AG04450 (cell line): Measurements from ENCODE around the gene FCRL4. TPM values are rescaled to one million over a fixed set of nuclear protein-coding genes. Genes with fewer than 3 reads are reported as not detected.
"Not testable (repeated sequence)": the region's sequence is repeated elsewhere in the genome, so short reads cannot be mapped to it uniquely, and the experiment has no call there.

Experiments used
- CTCF ChIA-PET: fragments of 300-600, 350-600 bp; formaldehyde crosslinking; extraction: SDS; loops from one replicate; lab custom pipeline; 2022; ENCODE audit warnings: antibody characterized with exemption, inconsistent platforms; lab: Charles Lee
- POLR2A ChIA-PET: fragments of 350-600 bp; formaldehyde crosslinking; extraction: SDS; loops from one replicate; lab custom pipeline; 2021; ENCODE audit warnings: antibody characterized with exemption, inconsistent platforms; lab: Yijun Ruan, JAX
- DNase-seq: peaks from one replicate; pipeline ENCODE4 v3.0.0-alpha.2; 2011; ENCODE audit warnings: low read depth, low spot score
- H3K27ac ChIP-seq: one replicate; pipeline ENCODE4 v1.5.1; 2012; ENCODE audit warnings: low read depth, low read length, control low read depth
- H3K27me3 ChIP-seq: one replicate; pipeline ENCODE4 v1.6.0; 2012; ENCODE audit warnings: low read length; ENCODE audit not compliant: control insufficient read depth, insufficient read depth
- H3K4me3 ChIP-seq: 2 replicates; pipeline ENCODE4 v1.5.1; 2011; ENCODE audit warnings: mild to moderate bottlenecking, low read depth, low read length, control low read depth
- H3K9me3 ChIP-seq: 2 replicates; pipeline ENCODE4 v1.5.1; 2012; ENCODE audit warnings: low read length; ENCODE audit not compliant: control insufficient read depth, insufficient read depth
- CTCF ChIP-seq: IDR thresholded peaks from 2 replicates; pipeline ENCODE4 v1.5.1; 2011; ENCODE audit warnings: low read depth, low read length, control low read depth, inconsistent platforms
- polyA plus RNA-seq: library from polyadenylated mRNA; depleted of rRNA; stranded (reverse); fragments of >200 nt; gene quantifications from 2 replicates; pipeline ENCODE4 v1.2.3, GENCODE V29; 2011

FCRL4 gene
- polyA plus RNA-seq, 1 experiment: not detected

GRCh38 chr1:157562515-157562914 lies 35.4 kb downstream of the FCRL4 start:
- POLR2A ChIA-PET: no interaction called here
- CTCF ChIA-PET: interaction anchor here (4.1 kb wide), 1 partner anchor 18 kb away, joined by 19 read pairs; no protein-coding TSS in a partner anchor
- no peak for DNase-seq
- no peaks in the 10 kb centered on the region for H3K27me3 ChIP-seq
- no peaks in the 10 kb centered on the region for H3K9me3 ChIP-seq
- TF ChIP-seq CTCF: no peak
- no peak overlapping the region for H3K4me3 ChIP-seq
- no peak overlapping the region for H3K27ac ChIP-seq

- Histone ChIP-seq H3K27ac (no peak overlapping the region), H3K9me3 (no peaks in the 10 kb centered on the region), H3K27me3 (no peaks in the 10 kb centered on the region), H3K4me3 (no peak overlapping the region)
- no peak for TF ChIP-seq CTCF
- POLR2A ChIA-PET: no interaction called here
- no peak for DNase-seq
- CTCF ChIA-PET: interaction anchor here (0.6 kb wide), 1 partner anchor 22 kb away, joined by 3 read pairs; no protein-coding TSS in a partner anchor
Measured at GRCh38 chr1:157558119-157558518, 39.8 kb downstream of the FCRL4 start.

GRCh38 chr1:157551694-157552693 lies 45.9 kb downstream of the FCRL4 start, which contains the start of gene FCRL5:
Gene FCRL5, minus strand, starts transcription at chr1:157552515. Its CDS starts 153 bp downstream, at chr1:157552362.
- ChIA-PET CTCF (no interaction called here), POLR2A (no interaction called here)
- Histone ChIP-seq H3K27me3 (no peaks in the 10 kb centered on the region), H3K9me3 (no peaks in the 10 kb centered on the region), H3K27ac (no peak within 1 kb of the TSS), H3K4me3 (no peak within 1 kb of the TSS)
- TF ChIP-seq CTCF: no peak
- no peak for DNase-seq

DNA sequence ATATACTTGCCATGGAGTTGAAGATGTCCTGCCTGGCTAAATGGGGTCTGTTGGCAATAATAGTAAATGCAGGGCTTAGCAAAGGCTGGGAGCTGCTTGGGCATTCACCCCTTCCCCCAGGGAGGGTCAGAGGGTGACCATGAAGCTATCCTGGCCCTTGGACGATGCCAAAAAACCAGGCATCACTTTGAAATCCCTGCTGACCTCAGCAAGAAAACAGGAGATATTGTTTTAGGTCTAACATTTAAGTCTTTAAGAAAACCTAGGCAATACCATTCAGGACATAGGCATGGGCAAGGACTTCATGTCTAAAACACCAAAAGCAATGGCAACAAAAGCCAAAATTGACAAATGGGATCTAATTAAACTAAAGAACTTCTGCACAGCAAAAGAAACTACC lies 49.8 kb downstream of the FCRL4 start:
- DNase-seq, H3K4me3 ChIP-seq, H3K9me3 ChIP-seq, POLR2A ChIA-PET, CTCF ChIA-PET, H3K27me3 ChIP-seq, H3K27ac ChIP-seq: not testable (repeated sequence)

DNA sequence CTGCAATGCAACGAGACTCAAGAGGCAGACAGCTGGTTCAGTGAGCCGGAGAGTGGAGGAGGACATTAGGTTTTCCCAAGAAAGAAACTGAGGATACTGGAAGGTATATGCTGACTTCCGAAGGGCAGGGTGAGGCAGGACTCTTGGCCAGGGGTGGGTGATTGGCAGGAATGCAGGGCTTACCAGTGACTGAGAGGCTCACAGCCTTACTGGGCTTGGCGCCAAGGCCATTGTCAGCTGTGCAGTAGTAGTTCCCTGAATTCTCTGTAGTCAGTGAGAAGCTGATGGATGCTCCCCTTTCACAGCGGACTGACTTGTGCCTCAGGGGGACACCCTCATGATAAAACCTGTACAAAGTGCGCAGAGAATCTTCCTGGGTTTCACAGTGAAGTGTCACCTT lies 55.2 kb downstream of the FCRL4 start:
- H3K4me3 ChIP-seq: no peak overlapping the region
- CTCF ChIA-PET: no interaction called here
- DNase-seq: no peak
- no peak for TF ChIP-seq CTCF
- no peaks in the 10 kb centered on the region for H3K9me3 ChIP-seq
- H3K27me3 ChIP-seq: no peaks in the 10 kb centered on the region
- no peak overlapping the region for H3K27ac ChIP-seq
- POLR2A ChIA-PET: no interaction called here
